Measurements from ENCODE around the gene NFIB.

- no peak for TF ChIP-seq POLR2AphosphoS5 (IDR thresholded peaks at IDR 0.05)
- TF ChIP-seq POLR2A (IDR thresholded peaks at IDR 0.05) = no peak
- TF ChIP-seq CTCF (IDR thresholded peaks at IDR 0.05) = no peak
Observed at GRCh38 chr9:14361074-14361473, 47.1 kb upstream of the NFIB start.
